RWPE1 (cell line): ENCODE data around the gene MYRIP.
"Not testable (repeated sequence)": the region's sequence is repeated elsewhere in the genome, so short reads cannot be mapped to it uniquely, and the experiment has no call there.

Experiments
- CTCF ChIA-PET: fragments of 350-600 bp; sonication (Branson Sonifier 250); formaldehyde crosslinking; extraction: SDS; loops from one replicate; lab custom pipeline; 2021; lab: Yijun Ruan, JAX
- POLR2A ChIA-PET: fragments of 400-600 bp; formaldehyde crosslinking; extraction: SDS; loops from one replicate; lab custom pipeline; 2020; ENCODE audit warnings: antibody characterized with exemption; ENCODE audit not compliant: low non-redundant PET; lab: Yijun Ruan, JAX
- DNase-seq: peaks from one replicate; pipeline ENCODE4 v3.0.0; 2012; ENCODE audit warnings: low spot score
- H3K27ac ChIP-seq: fragments of 450-650 bp; 2 replicates; pipeline ENCODE4 v1.5.1; 2017
- TF ChIP-seq, protein P1 (sequence below): fragments of 450-650 bp; conservative IDR thresholded peaks from 2 replicates; pipeline ENCODE4 v1.5.1; 2017; ENCODE audit warnings: low read depth, mild to moderate bottlenecking

Gene MYRIP

DNA sequence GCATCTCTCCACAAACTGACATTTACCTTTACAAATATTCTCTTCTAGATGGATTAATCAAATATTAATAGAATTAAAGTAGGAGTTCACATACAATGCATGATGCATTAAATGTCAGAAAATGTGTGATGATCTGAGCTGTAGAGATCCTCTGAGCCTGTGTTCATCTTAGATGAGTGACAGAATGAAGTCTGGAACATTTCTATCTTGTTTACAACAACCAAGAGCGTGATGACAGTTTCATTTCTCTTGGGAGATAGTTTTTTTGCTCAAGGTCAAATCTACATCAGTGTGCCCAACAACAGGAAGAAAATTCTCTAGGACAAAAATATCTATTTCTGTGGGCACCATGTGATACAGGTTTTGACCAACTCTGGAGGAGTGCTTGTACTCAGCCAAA, 211.9 kb downstream of the MYRIP start:
- CTCF ChIA-PET: no interaction called here
- TF ChIP-seq, protein P1, sequence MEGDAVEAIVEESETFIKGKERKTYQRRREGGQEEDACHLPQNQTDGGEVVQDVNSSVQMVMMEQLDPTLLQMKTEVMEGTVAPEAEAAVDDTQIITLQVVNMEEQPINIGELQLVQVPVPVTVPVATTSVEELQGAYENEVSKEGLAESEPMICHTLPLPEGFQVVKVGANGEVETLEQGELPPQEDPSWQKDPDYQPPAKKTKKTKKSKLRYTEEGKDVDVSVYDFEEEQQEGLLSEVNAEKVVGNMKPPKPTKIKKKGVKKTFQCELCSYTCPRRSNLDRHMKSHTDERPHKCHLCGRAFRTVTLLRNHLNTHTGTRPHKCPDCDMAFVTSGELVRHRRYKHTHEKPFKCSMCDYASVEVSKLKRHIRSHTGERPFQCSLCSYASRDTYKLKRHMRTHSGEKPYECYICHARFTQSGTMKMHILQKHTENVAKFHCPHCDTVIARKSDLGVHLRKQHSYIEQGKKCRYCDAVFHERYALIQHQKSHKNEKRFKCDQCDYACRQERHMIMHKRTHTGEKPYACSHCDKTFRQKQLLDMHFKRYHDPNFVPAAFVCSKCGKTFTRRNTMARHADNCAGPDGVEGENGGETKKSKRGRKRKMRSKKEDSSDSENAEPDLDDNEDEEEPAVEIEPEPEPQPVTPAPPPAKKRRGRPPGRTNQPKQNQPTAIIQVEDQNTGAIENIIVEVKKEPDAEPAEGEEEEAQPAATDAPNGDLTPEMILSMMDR: no peak
- no peak overlapping the region for H3K27ac ChIP-seq
- DNase-seq: no peak
- POLR2A ChIA-PET: no interaction called here

DNA sequence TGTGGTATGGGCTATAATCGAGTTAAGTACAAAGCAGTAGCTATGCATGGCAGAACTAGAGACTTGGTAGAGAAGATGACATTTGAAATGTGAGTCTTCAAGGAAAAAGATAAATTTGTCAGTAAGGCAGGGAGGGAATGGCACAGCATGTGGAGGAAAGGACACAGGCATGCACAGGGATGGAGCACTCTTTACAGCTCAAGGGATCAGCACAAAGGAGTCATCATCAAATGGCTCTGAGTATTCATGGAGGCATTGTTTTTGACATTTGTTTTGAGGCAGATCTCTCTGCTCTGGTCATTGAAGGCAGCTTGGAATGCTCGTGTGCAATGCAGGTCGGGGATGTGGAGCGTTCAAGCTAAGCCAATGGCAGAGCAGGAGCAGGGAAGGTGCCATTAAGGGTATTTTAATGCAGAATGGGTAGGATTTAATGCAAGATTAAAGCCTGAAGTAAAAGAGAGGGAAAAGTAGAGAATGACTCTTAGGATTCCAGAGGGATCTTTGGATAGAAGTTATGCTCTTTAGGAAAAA, 213.0 kb downstream of the MYRIP start:
- CTCF ChIA-PET: no interaction called here
- no peak for DNase-seq

DNA sequence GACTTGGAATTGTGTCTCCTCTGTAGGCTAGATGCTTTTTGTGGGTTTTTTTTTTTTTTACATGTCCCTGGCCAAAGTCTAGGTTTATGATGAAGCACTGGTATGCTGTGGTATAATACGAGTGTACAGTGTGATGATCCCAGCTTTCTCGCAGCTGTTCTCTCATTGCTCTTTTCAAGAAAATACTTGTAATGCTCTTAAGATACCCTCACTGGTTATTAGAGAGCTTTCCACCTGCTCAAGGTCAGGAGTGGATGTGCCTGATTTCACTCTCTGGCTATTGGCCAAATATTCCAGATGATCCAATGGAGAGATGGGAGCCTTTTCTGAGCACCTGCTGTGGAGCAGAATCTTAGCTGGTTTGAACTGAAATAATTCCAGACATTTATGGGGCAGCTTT, 215.1 kb downstream of the MYRIP start:
- POLR2A ChIA-PET: no interaction called here
- no peak overlapping the region for H3K27ac ChIP-seq
- no peak for DNase-seq
- TF ChIP-seq, protein P1: no peak
- CTCF ChIA-PET: interaction anchor here (0.6 kb wide), 1 partner anchor 547 kb away, joined by 3 read pairs; no protein-coding TSS in a partner anchor

More for the DNA sequence above, 213.0 kb downstream of the MYRIP start:
- POLR2A ChIA-PET: no interaction called here
- TF ChIP-seq, protein P1: no peak
- no peak overlapping the region for H3K27ac ChIP-seq

DNA sequence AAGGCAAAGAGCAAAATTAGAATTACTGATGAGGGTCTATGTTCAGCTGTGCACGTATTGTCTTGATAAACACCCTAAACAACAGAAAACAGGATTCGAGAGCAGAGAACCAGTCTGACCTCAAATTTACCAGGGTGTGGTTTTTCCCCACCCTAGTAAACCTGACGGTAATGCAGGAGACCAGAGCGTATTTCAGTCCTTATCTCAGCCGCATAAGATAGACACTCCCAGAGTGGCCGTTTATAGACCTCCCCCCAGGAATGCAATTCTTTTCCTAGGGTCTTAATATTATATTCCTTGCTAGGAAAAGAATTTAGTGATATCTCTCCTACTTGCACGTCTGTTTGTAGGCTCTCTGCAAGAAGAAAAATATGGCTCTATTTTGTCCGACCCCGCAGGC, 216.5 kb downstream of the MYRIP start:
- DNase-seq, POLR2A ChIA-PET, H3K27ac ChIP-seq: not testable (repeated sequence)
- CTCF ChIA-PET: interaction anchor here (0.6 kb wide), 1 partner anchor 486 kb away, joined by 4 read pairs; no protein-coding TSS in a partner anchor

DNA sequence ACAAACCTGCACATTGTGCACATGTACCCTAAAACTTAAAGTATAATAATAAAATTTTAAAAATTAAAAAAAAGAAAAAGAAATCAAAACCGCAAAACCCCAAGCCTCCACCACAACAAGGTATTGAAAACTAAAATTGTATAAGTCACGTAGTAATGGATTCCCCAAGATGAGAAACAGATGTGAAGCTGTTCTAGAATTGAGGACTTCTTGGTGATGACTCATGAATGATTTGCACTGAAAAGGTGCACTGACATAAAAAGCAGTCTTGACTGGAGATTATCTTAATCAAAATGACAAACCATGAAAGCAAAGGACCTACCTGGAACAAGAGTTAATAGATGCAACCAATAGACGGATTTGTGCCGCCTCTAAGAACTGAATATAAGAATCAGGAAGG, 225.8 kb downstream of the MYRIP start:
- H3K27ac ChIP-seq: no peak overlapping the region
- TF ChIP-seq, protein P1: no peak
- ChIA-PET CTCF (no interaction called here), POLR2A (no interaction called here)
- no peak for DNase-seq

GRCh38 chr3:40037582-40037981, 228.2 kb downstream of the MYRIP start:
- no peak overlapping the region for H3K27ac ChIP-seq
- TF ChIP-seq, protein P1: no peak
- ChIA-PET POLR2A (no interaction called here), CTCF (no interaction called here)
- no peak for DNase-seq

- DNase-seq: no peak
- ChIA-PET POLR2A (no interaction called here), CTCF (no interaction called here)
- H3K27ac ChIP-seq: no peak overlapping the region
- TF ChIP-seq, protein P1: no peak
Measured at GRCh38 chr3:40042752-40043443, 233.5 kb downstream of the MYRIP start.
